Subcutaneous abdominal adipose tissue (tissue), 5 donors: ENCODE measurements around the gene SIRPB2.

Experiments
- H3K27ac ChIP-seq: one replicate; pipeline ENCODE4 v1.7.0; 2013; ENCODE audit warnings: low read depth, mild to moderate bottlenecking, inconsistent platforms, low read length, moderate library complexity
- H3K27me3 ChIP-seq, 5 donors: one replicate each; pipeline ENCODE4 v1.7.0; 2013; ENCODE audit warnings: low read length in 5 of 5, inconsistent platforms in 1 of 5; ENCODE audit not compliant: control insufficient read depth in 5 of 5, insufficient read depth in 4 of 5
- H3K36me3 ChIP-seq, 5 donors: one replicate each; pipeline ENCODE4 v1.7.0; 2013; ENCODE audit warnings: low read length in 5 of 5; ENCODE audit not compliant: control insufficient read depth in 5 of 5, insufficient read depth in 5 of 5
- H3K4me1 ChIP-seq, 5 donors: one replicate each; pipeline ENCODE4 v1.7.0; 2013; ENCODE audit warnings: low read length in 5 of 5, mild to moderate bottlenecking in 3 of 5, moderate library complexity in 1 of 5; ENCODE audit not compliant: control insufficient read depth in 5 of 5, insufficient read depth in 5 of 5
- H3K4me3 ChIP-seq, 5 donors: one replicate each; pipeline ENCODE4 v1.7.0; 2013; ENCODE audit warnings: low read length in 5 of 5, low read depth in 1 of 5
- H3K9ac ChIP-seq, 5 donors: one replicate each; pipeline ENCODE4 v1.7.0; 2013; ENCODE audit warnings: low read length in 5 of 5, mild to moderate bottlenecking in 4 of 5, moderate library complexity in 3 of 5
- H3K9me3 ChIP-seq, 5 donors: one replicate each; pipeline ENCODE4 v1.7.0; 2013; ENCODE audit warnings: low read length in 5 of 5; ENCODE audit not compliant: control insufficient read depth in 5 of 5
- donor health status: healthy.
- donor health status: healthy.
- donor health status: healthy.
- donor health status: healthy.
- donor health status: healthy.

SIRPB2 gene

DNA sequence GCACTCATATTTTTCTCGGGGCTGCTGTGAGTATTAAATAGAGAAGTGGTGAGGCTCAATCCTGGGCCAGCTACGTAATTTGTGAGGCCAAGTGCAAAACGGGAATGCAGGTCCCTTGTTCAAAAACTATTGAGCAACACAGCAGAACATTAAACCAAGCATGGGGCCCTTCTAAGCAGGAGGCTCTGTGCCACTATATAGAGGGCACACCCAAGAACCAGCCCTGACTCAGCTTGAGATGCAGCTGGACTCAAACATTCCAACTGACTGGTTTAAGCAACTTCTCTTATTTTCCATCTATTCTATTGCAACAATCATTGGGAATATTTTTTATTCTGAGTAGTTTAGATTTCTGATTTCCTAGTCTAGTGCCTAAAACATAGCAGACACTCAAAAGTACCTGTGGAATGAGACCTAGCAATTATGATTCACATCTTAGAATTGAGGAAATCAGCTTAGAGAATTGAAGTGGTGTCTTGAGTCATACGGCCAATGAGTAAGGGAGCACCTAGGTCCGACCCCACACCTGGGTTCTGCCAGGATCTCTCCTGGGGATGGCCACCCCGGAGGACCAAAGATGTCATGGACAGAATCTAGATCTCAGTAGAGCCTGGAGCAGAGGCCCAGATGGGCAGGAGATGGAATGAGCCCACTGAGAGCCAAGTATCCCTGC, 1.3 kb downstream of the SIRPB2 start:
- H3K4me1 ChIP-seq: peaks cover 0 to 32% (median 0%) of the 10 kb centered on the region in 5 donors
- H3K27ac ChIP-seq: peak overlapping the region; percentile 20
- peak overlapping the region in 4 of 5 donors; percentile 22 to 53 (median 40) for H3K4me3 ChIP-seq

DNA sequence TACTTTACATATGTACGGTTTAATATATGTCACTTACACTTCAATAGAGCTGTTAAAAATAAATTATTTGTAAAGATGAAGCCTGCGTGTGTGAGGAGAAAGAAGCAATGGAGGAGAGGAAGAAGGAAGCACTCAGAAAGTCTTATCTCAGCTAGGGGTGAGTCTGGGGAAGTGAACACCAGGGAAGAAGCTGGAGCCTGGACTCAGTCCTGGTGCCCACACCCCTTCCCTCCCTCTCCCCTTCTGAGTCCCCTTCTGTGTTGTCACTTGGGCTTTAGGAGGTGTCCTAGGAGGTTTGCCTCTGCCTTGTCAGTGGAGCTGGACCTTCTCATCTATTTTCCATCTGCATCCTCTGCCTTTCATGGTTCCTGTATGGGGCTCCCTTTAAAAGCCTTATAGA, 1.9 kb downstream of the SIRPB2 start:
- peaks cover 0 to 2% (median 0%) of the 10 kb centered on the region in 5 donors for H3K27me3 ChIP-seq
- H3K27ac ChIP-seq: no peak overlapping the region
- H3K36me3 ChIP-seq: no peaks in the 10 kb centered on the region
- H3K4me1 ChIP-seq: peaks cover 0 to 32% (median 0%) of the 10 kb centered on the region in 5 donors
- H3K9me3 ChIP-seq: peaks cover 0 to 4% (median 0%) of the 10 kb centered on the region in 5 donors
- peak overlapping the region in 4 of 5 donors; percentile 1 to 29 (median 12) for H3K4me3 ChIP-seq
- no peak overlapping the region for H3K9ac ChIP-seq

More for the DNA sequence above, 1.3 kb downstream of the SIRPB2 start:
- no peak overlapping the region for H3K9ac ChIP-seq
- peaks cover 0 to 4% (median 0%) of the 10 kb centered on the region in 5 donors for H3K9me3 ChIP-seq
- no peaks in the 10 kb centered on the region for H3K36me3 ChIP-seq
- H3K27me3 ChIP-seq: peaks cover 0 to 2% (median 0%) of the 10 kb centered on the region in 5 donors

DNA sequence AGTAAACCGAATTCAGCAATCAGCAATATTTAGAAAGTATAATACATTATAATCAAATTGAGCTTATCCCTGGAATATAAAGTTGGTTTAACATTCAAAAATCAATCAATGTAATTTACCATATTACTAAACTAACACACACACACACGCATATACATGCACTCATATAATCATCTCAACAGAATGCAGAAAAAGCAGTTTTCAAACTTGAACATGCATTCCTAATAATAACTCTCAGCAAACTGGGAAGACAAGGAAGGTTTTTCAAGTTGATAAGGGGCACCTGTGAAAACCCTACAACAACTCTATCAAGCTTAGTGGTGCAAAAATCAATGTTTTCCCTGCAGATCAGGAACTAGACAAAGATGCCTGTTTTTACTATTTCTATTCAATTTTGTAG, 4.7 kb downstream of the SIRPB2 start:
- no peak overlapping the region for H3K27ac ChIP-seq
- peaks cover 0 to 4% (median 0%) of the 10 kb centered on the region in 5 donors for H3K9me3 ChIP-seq
- H3K9ac ChIP-seq: no peak overlapping the region
- H3K36me3 ChIP-seq: no peaks in the 10 kb centered on the region
- peaks cover 0 to 13% (median 0%) of the 10 kb centered on the region in 5 donors for H3K4me1 ChIP-seq
- H3K4me3 ChIP-seq: no peak overlapping the region
- peaks cover 0 to 2% (median 0%) of the 10 kb centered on the region in 5 donors for H3K27me3 ChIP-seq

DNA sequence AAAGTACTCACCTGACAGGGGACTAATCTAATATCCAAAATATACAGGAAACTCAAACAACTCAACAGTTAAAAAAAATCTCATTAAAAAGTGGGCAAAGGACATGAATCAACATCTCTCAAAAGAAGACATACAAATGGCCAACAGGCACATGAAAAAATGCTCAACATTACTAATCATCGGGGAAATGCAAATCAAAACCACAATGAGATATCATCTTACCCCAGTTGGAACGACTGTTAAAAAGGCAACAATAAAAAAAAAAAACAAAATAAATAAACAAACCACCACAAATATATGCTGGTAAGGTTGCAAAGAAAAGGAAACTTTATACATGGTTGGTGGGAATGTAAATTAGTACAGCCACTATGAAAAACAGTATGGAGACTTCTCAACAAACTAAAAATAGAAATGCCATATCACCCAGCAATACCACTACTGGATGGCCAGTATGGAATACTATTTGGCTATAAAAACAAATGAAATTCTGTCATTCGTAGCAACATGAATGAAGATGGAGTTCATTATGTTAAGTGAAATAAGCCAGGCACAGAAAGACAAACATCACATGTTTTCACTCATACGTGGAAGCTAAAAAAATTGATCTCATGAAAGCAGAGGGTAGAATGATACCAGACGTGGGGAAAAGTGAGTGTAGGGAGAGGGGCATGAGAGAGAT, 6.6 kb downstream of the SIRPB2 start:
- H3K27ac ChIP-seq: no peak overlapping the region
- H3K36me3 ChIP-seq: peaks cover 0 to 4% (median 0%) of the 10 kb centered on the region in 5 donors
- peaks cover 0 to 4% (median 0%) of the 10 kb centered on the region in 5 donors for H3K9me3 ChIP-seq
- no peak overlapping the region for H3K9ac ChIP-seq
- H3K4me1 ChIP-seq: no peaks in the 10 kb centered on the region
- peaks cover 0 to 3% (median 0%) of the 10 kb centered on the region in 5 donors for H3K27me3 ChIP-seq
- no peak overlapping the region for H3K4me3 ChIP-seq

DNA sequence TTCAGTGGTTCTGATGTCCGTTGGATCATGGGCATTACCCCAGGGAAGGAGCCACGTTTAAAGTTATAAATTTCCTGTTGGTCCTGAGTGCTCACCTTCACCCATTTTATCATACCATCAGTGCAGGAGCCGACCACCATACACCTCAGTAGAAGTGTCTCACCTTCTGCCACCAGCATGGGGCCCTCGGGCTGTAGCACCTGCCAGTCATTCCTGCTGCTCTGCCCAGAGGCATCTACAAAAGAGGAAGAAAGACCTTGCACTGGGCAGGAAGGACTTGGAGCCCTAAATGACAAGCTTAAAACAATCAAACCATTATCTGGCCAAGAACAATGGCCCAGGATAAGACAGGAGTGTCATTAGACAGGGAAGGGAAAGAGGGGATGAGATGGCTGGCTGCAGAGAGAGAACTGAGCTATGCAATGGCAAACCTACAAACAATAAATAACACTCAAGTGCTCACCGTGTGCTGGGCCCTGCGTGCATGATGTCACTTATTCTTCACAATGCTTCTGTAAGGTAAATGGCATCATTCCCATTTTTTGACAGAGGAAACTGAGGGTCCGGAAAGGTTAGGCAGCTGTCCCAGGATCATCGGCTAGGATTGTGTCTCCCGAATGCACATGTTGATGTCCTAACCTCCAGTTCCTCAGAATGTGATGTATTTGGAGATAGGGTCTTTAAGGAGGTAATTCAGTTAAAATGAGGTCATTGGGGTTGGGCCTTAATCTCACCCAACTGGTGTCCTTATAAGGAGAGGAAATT, 11.2 kb downstream of the SIRPB2 start:
- Histone ChIP-seq H3K9me3 (no peaks in the 10 kb centered on the region), H3K36me3 (peaks cover 0 to 18% (median 0%) of the 10 kb centered on the region in 5 donors), H3K27me3 (peaks cover 0 to 3% (median 0%) of the 10 kb centered on the region in 5 donors), H3K4me1 (no peaks in the 10 kb centered on the region), H3K9ac (no peak overlapping the region), H3K27ac (no peak overlapping the region), H3K4me3 (no peak overlapping the region)

DNA sequence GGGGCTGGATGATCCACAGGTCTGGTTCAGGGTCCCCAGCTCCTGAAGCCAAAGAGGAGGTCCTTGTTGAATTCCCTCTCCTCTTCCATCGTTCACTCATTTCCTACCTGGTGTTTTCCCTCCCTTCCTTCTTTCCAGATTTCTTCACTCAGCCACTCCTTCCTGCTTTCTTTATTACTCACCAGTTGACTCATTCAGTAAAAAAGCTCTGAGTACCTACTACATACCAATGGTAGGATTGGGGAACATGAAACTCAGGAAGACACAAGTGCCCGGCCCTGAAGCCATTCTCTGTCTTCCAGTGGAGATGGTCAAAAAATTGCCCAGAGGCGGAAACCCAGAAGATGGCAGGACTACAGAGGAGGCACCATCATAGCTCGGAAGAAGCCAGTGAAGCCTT, 12.7 kb downstream of the SIRPB2 start:
- H3K9me3 ChIP-seq: no peaks in the 10 kb centered on the region
- no peak overlapping the region for H3K4me3 ChIP-seq
- H3K27me3 ChIP-seq: peaks cover 0 to 3% (median 0%) of the 10 kb centered on the region in 5 donors
- no peak overlapping the region for H3K27ac ChIP-seq
- H3K9ac ChIP-seq: no peak overlapping the region
- H3K4me1 ChIP-seq: no peaks in the 10 kb centered on the region
- peaks cover 0 to 18% (median 0%) of the 10 kb centered on the region in 5 donors for H3K36me3 ChIP-seq

DNA sequence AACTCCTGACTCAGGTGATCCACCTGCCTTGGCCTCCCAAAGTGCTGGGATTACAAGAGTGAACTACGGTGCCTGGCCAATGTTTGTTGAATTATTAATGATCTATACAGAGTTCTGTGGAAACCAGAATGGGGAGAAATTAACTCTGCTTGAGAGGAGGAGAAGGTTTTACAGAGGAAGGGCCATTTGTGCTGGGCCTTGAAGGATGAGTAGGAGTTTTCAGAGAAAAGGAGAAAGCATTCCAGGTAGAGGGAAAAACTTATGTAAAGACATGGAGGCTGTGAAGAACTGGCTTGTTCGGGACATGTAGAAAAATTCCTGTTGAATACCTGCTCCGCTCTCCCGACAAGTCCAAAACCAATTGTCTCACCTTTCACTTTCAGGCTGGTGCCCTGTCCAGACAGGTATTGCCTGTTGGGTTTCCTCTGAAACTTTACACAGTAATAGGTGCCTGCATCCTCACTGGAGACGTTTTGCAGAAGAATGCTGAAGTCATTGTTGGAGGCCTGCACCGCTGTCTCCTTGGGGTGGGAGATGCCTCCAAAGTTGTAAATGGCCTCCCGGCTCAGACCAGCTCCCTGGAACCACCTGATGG, 13.2 kb downstream of the SIRPB2 start:
- H3K9ac ChIP-seq: no peak overlapping the region
- H3K4me3 ChIP-seq: no peak overlapping the region
- H3K9me3 ChIP-seq: no peaks in the 10 kb centered on the region
- H3K27ac ChIP-seq: no peak overlapping the region
- peaks cover 0 to 3% (median 0%) of the 10 kb centered on the region in 5 donors for H3K27me3 ChIP-seq
- H3K4me1 ChIP-seq: peaks cover 0 to under 1% (median 0%) of the 10 kb centered on the region in 5 donors
- peaks cover 0 to 18% (median 0%) of the 10 kb centered on the region in 5 donors for H3K36me3 ChIP-seq

DNA sequence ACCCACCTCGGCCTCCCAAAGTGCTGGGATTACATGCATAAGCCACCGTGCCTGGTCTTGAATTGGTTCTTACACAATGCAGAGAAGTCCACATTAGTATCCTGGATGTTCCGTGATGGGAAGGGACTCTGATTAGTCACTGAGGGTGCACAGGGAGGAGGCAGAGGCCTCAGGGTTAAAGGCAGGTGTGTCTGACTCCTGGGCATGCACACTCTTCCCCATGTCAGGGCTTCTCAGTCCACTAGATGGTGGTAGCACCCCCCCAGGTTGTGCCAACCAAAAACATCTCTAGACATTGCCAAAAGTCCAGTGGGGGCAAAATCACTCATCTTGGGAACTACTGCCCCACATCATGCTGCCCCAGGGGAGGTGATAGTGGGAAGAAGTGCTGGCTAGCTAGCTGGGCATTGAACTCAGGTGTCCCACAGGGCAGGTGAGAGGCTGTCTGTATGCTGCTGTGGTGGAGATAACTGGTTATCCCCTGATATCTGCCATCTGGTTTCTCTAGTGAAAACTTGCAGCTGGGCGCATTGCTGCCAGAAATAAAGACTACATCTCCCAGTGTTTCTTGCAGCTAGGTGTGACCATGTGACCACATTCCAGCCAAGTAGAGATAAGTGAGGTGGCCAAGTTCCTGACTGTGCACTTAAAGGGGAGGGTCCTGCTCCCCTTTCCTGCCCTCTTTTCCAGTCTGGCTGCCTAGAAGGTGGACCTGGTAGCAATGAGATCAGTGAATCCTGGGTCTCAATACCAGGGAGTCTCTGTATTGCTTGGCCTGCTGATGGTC, 16.2 kb downstream of the SIRPB2 start:
- Histone ChIP-seq H3K27me3 (no peaks in the 10 kb centered on the region), H3K4me3 (no peak overlapping the region), H3K9ac (no peak overlapping the region), H3K9me3 (no peaks in the 10 kb centered on the region), H3K27ac (no peak overlapping the region), H3K4me1 (peaks cover 2 to 6% (median 2%) of the 10 kb centered on the region in 5 donors), H3K36me3 (peaks cover 0 to 18% (median 0%) of the 10 kb centered on the region in 5 donors)

DNA sequence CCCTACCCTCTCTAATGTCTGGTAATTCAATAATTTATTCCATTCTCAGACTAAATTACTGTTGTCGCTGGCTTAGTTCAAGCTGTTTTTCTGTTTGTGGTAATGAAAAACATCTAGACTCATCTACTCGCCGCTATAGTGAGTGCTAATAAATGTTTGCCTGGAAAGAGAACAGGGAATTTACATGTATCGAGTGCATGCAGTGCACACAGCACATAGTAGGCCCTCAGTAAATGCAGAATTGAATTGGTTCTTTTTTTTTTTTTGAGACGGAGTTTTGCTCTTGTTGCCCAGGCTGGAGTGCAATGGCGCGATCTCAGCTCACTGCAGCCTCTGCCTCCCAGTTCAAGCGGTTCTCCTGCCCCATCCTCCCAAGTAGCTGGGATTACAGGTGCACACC, 16.9 kb downstream of the SIRPB2 start:
- H3K4me3 ChIP-seq: no peak overlapping the region
- peaks cover 4 to 12% (median 9%) of the 10 kb centered on the region in 5 donors for H3K4me1 ChIP-seq
- no peak overlapping the region for H3K27ac ChIP-seq
- H3K36me3 ChIP-seq: peaks cover 0 to 11% (median 0%) of the 10 kb centered on the region in 5 donors
- H3K27me3 ChIP-seq: no peaks in the 10 kb centered on the region
- no peaks in the 10 kb centered on the region for H3K9me3 ChIP-seq
- H3K9ac ChIP-seq: no peak overlapping the region
